H54 (cell line): ENCODE results near the gene FBXL16.
A peak's percentile ranks its signal among the peaks of the same experiment; 100 is the strongest.

Experiments
- DNase-seq: peaks from one replicate; pipeline ENCODE4 v3.0.0; 2011; ENCODE audit warnings: low spot score, mixed read lengths; ENCODE audit not compliant: insufficient read length
- FAIRE-seq: peaks from 3 replicates; lab custom pipeline; 2011; peaks lifted over from hg19 to GRCh38; lab: Jason Lieb, UNC
- POLR2A ChIP-seq: IDR thresholded peaks from 2 replicates; pipeline ENCODE4 v1.6.1; 2011; ENCODE audit warnings: low read depth, mild to moderate bottlenecking, low read length

The FBXL16 gene

DNA sequence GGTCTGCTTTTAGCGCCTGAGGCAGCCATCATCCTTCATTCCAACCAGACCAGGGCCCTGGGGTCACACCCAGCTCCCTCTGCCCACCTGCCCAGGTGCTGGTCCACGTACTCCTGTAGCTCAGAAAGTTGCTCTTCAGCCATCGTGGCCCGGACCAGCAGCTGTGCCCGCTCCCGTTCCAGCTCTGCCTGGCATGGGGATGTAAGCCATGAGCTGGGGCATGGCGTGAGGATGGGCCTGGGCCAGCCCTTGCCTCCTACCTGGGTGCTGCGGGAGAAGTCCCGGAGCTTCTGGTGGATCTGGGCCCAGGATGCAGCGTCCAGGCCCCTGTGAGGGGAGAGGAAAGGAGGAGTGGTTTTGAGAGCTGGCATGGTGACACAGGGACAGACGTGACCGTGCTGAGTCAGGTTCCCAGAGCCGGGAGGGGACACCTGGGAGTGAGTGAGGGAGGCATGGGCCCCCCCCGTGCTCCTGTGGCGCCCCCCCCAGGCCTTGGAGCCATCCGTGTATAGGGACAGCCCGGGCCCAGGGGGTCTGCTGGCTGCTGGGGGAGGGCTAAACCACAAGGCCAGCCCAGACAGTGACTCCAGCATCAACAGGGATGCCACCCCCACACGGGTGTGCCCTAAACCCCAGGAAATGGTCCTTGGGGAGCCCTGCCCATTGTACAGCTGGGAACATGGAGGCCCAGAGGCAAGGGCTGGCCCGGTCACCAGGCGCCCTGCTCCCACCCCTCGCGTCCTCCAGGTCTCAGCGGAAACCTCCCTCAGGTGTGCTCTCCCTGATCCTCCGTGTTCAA lies 17.4 kb upstream of the FBXL16 start:
- DNase-seq (no peak), FAIRE-seq (no peak)
- no peak for TF ChIP-seq POLR2A

- FAIRE-seq, result no peak
- DNase-seq, result no peak
- TF ChIP-seq POLR2A, result no peak
These were observed 16.4 kb upstream of the FBXL16 start for GRCh38 chr16:721765-722540.

DNA sequence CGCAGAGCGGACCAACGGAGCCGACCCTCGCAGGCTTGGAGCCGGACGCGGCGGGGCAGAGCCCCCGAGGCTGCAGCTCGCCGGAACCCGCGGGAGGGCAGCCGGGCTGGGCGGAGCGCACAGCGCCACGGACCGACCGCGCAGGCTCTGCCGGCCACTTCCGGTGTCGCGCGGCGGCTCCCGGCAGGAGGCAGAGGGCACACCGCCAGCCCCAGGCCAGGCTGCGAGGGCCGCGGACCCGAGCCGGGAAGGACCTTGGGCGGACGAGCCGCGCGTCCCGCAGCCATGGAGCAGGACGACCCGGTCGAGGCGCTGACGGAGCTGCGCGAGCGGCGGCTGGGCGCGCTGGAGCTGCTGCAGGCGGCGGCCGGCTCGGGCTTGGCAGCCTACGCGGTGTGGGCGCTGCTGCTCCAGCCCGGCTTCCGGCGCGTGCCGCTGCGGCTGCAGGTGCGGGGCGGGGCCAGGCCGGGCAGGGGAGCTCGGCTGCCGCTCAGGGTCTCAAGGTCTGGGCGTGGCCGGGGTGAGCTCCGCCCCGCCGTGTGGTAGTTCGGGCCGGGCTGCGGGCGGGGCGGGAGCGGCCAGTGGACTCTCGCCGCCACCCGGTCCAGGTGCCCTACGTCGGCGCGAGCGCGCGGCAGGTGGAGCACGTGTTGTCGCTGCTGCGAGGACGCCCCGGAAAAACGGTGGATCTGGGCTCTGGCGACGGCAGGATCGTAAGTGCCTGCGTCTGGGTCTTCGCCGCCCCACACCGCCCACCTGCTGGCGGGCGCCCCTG lies 15.6 kb upstream of the FBXL16 start, which contains the start of gene ANTKMT:
Gene ANTKMT, plus strand, starts transcription at position 157 of the 775 bp plus-strand sequence. Its CDS starts 129 bp downstream, at position 286.
- DNase-seq (peak; percentile 92), FAIRE-seq (no peak)
- TF ChIP-seq POLR2A, result peak; percentile 83

DNA sequence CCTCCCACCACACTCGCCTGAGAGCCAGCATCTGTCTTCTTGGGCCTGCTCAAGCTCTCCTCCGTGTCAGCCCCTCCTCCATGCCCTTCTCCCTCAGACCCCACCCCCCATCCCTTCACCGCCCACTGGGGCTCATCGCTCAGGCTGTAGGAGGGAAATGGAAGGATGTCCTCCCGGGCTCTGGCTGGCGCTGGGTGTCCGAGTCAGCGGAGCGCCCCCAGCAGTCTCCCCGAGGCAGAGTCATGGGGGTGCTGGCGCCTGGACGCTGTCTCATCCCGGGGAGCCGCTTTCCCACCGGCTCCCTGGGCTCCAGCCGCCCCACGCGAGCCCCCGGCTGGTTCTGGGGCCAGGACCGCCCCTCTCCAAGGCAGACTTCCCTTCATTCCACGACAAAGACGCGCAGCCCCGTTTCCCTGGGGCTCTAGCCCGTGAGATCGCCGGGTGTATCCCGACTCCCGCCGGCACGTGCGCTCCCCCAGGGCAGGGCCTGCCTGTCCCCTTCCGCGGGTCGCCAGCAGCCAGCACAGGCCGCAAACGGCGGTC lies 14.9 kb upstream of the FBXL16 start:
- TF ChIP-seq POLR2A, result no peak
- peak; percentile 89 for DNase-seq
- no peak for FAIRE-seq

GRCh38 chr16:719815-720446 lies 14.3 kb upstream of the FBXL16 start:
- TF ChIP-seq POLR2A, result no peak
- DNase-seq, result no peak
- no peak for FAIRE-seq

DNA sequence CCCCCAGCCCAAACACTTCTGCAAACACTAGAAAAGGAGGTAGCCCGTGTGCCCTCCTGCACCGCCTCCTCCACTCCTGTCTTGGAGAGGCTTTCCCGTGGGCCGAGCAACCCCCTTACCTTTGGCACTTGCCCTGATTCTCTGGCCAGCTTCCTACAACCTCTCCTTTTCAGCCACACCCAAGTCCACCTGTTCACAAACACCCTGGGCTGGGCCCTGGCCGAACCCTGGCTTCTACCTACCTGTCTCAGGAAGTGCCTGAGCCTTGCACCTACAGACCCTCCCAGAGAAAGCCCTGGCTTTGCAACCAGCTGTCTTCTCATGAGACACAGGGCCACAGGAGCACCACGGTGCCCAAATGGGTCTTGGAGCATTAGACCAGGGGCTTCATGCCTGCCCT lies 13.3 kb upstream of the FBXL16 start:
- FAIRE-seq, result no peak
- no peak for DNase-seq
- TF ChIP-seq POLR2A, result no peak

DNA sequence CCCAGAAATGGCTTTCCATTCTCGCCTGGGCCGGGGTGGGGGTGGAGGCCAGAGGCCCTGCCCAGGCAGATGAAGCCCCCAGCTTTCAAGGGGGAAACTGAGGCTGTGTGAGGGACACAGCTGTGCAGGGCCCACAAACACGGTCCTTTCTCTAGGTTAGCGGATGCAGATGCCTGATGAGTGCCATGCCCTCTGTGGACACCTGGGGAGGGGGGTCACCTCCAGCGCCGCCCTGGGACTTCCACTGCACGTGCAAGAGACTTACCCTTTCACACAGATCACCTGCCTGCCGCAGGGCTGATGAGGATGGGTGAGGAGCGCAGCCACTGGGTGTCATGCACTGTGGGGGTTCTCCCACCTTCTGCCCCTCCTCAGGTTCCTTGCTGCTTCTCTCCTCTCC lies 12.8 kb upstream of the FBXL16 start:
- no peak for TF ChIP-seq POLR2A
- FAIRE-seq, result no peak
- no peak for DNase-seq

- DNase-seq, result no peak
- no peak for TF ChIP-seq POLR2A
- no peak for FAIRE-seq
These were observed 12.0 kb upstream of the FBXL16 start for GRCh38 chr16:717450-718245.

- DNase-seq (no peak), FAIRE-seq (no peak)
- TF ChIP-seq POLR2A, result no peak
These were observed 11.2 kb upstream of the FBXL16 start for GRCh38 chr16:716768-717325.

DNA sequence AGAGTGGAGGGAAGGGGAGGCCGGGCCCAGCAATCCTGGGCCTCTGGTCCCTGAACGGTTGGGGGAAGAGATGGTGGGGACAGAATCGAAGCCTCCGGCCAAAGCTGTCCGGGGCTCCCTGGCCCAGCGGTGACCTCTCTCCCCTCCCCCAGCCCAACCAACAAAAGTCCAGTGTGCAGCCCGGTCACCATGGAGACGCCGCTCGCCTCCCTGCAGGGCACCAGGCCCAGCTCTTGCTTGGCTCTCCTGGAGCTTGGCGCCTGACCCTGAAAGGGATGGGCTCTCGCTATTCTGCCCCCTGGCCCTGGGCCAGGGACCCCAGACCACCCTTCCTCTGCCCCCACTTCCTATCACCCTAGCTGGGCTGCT lies 10.6 kb upstream of the FBXL16 start:
- no peak for TF ChIP-seq POLR2A
- peak; percentile 85 for DNase-seq
- no peak for FAIRE-seq

DNA sequence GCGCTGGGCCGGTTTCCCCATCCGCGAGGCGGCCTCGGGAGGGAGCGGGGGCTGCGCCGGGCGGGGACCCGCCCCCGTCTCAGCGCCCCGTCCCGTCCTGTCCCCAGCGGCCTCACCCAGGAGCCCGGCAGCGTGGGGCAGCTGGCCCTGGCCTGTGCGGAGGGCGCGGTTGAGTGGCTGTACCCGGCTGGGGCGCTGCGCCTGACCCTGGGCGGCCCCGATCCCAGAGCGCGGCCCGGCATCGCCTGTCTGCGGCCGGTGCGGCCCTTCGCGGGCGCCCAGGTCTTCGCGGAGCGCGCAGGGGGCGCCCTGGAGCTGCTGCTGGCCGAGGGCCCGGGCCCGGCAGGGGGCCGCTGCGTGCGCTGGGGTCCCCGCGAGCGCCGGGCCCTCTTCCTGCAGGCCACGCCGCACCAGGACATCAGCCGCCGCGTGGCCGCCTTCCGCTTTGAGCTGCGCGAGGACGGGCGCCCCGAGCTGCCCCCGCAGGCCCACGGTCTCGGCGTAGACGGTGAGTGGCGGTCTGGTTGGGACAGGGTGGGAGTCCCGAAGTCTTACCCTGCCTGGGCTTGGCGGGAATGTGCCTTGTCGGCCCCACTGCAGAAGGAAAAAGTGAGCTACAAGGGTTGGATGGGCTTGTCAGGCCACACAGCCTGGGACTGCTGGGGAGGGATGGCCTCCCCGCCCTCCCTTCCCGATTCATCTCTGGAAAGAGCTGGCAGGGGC lies 10.0 kb upstream of the FBXL16 start:
- FAIRE-seq (no peak), DNase-seq (no peak)
- no peak for TF ChIP-seq POLR2A
